Tibial artery (tissue), 4 donors: ENCODE data around the gene MGAT5.

Experiments used
- DNase-seq, 2 donors: peaks; one replicate each; pipeline ENCODE4 v3.0.0-alpha.2; 2019
- H3K27ac ChIP-seq, 2 donors: fragments of 200-600 bp; sonication (generic) in 1 of 2; 1 replicate in 1 of 2; 2 replicates in 1 of 2; pipeline ENCODE4 v1.5.1; 2018 to 2019; ENCODE audit warnings: mild to moderate bottlenecking in 1 of 2
- H3K27me3 ChIP-seq, 2 donors: fragments of 200-600 bp; sonication (generic) in 1 of 2; one replicate each; pipeline versions ENCODE4 v1.5.1 to v1.6.0; 2016 to 2019
- H3K36me3 ChIP-seq, 3 donors: fragments of 200-600 bp; sonication (generic) in 2 of 3; one replicate each; pipeline ENCODE4 v1.5.1; 2016 to 2019; ENCODE audit warnings: mild to moderate bottlenecking in 2 of 3
- H3K4me1 ChIP-seq, 4 donors: fragments of 200-600 bp; sonication (generic) in 2 of 4; 1 replicate in 3 of 4; 2 replicates in 1 of 4; pipeline ENCODE4 v1.5.1; 2016 to 2019
- H3K4me3 ChIP-seq, 2 donors: fragments of 200-600 bp; sonication (generic) in 1 of 2; 1 replicate in 1 of 2; 2 replicates in 1 of 2; pipeline ENCODE4 v1.5.1; 2018 to 2019; ENCODE audit warnings: mild to moderate bottlenecking in 2 of 2
- H3K9me3 ChIP-seq, 3 donors: fragments of 200-600 bp; sonication (generic) in 1 of 3; one replicate each; pipeline ENCODE4 v1.5.1; 2016 to 2019
- intact Hi-C: fragments of 100-400 bp; cut with DNase I; formaldehyde crosslinking; loops from one replicate; pipeline ENCODE4 v1.15.0; 2023; ENCODE audit warnings: low total_unique reads
- TF ChIP-seq, protein P1 (sequence below), 2 experiments: fragments of 200-600 bp in 1 of 2; fragments of 450-650 bp in 1 of 2; IDR thresholded peaks; one replicate each; pipeline ENCODE4 v1.5.1; 2017 to 2019; ENCODE audit warnings: antibody characterized with exemption in 2 of 2, mild to moderate bottlenecking in 1 of 2, moderate library complexity in 1 of 2

The MGAT5 gene

DNA sequence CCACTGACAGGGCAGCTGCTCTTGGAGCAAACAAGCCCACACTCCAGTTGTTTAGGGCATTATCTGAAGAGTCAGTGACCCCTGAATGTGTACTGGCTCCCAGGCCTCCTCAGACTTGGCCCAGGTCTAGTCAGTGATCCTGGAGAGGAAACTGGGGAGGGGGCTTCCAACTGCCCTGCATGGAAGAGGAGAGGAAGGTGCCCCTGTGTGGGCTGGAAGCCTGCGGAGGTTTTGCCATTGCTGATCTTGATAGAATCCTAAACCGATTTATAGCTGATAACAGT is 197.4 kb downstream of the MGAT5 start:
- intact Hi-C loops: no loop called here
- TF ChIP-seq, protein P1, sequence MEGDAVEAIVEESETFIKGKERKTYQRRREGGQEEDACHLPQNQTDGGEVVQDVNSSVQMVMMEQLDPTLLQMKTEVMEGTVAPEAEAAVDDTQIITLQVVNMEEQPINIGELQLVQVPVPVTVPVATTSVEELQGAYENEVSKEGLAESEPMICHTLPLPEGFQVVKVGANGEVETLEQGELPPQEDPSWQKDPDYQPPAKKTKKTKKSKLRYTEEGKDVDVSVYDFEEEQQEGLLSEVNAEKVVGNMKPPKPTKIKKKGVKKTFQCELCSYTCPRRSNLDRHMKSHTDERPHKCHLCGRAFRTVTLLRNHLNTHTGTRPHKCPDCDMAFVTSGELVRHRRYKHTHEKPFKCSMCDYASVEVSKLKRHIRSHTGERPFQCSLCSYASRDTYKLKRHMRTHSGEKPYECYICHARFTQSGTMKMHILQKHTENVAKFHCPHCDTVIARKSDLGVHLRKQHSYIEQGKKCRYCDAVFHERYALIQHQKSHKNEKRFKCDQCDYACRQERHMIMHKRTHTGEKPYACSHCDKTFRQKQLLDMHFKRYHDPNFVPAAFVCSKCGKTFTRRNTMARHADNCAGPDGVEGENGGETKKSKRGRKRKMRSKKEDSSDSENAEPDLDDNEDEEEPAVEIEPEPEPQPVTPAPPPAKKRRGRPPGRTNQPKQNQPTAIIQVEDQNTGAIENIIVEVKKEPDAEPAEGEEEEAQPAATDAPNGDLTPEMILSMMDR (IDR thresholded peaks at IDR 0.05): no peak
- Histone ChIP-seq H3K9me3 (no peaks in the 10 kb centered on the region), H3K4me3 (no peak overlapping the region), H3K27me3 (no peaks in the 10 kb centered on the region), H3K27ac (no peak overlapping the region), H3K36me3 (peaks cover 0 to 24% (median 0%) of the 10 kb centered on the region in 3 donors), H3K4me1 (no peaks in the 10 kb centered on the region)
- DNase-seq: peak in 1 of 2 donors; percentile 51

DNA sequence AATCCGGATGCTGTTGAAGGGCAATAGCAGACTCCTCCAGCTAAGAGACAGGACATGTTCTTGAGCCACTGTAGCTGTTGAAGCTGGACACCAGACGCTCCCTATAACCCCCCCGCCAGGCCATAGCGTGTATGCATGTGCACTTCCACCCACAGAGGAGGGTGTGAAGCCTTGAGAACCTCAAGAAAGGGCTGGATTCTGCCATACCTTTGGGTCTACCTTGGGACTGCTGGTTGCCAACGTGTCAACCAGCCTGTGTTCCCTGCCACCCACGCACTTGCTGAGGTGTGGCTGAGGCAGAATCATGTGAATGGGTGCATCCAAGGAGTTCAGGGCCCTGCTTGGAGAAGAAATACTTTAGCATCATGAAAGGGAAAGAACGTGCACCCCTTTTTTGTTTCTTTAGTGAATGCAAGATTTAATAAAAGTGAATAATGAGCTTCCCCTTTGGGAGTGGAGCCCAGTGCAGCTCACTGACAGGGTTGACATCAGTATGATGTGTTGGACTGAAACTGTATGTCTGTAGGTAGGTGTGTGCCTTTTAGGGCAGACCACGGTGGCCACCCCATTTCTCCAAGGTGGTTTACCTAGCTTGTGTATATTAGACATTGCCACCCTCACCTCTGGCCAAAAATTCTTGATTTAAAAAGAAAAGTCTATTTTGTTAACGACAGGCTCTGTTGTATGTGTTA is 198.3 kb downstream of the MGAT5 start:
- DNase-seq: peak in 1 of 2 donors; percentile 38

DNA sequence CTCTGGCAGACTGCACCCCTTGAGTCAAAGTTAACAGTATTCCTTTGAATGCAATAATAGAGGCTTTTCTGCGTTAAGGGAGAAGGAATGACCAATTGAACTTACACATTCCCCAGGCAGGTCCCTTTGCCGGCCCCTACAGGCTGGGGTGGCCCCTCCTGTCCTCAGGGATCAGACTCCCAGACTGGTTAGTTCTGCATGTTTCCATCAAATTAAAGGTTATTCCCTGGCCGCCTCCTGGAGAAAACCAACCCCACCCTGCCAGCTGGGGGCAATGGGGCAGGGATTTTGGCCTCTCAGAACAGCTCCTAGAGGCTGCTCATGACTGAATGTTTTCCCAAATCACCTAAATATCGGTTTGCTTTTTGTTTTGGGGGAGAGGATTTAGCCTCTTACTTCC is 199.6 kb downstream of the MGAT5 start:
- Histone ChIP-seq H3K9me3 (no peaks in the 10 kb centered on the region), H3K4me1 (no peaks in the 10 kb centered on the region), H3K4me3 (no peak overlapping the region), H3K27ac (no peak overlapping the region), H3K27me3 (no peaks in the 10 kb centered on the region), H3K36me3 (peaks cover 0 to 14% (median 0%) of the 10 kb centered on the region in 3 donors)
- intact Hi-C loops: no loop called here
- TF ChIP-seq, protein P1 (IDR thresholded peaks at IDR 0.05): no peak
- DNase-seq: peak in 1 of 2 donors; percentile 60

More for the DNA sequence above, 198.3 kb downstream of the MGAT5 start:
- Histone ChIP-seq H3K36me3 (peaks cover 0 to 19% (median 0%) of the 10 kb centered on the region in 3 donors), H3K27me3 (no peaks in the 10 kb centered on the region), H3K9me3 (no peaks in the 10 kb centered on the region), H3K27ac (no peak overlapping the region), H3K4me3 (no peak overlapping the region), H3K4me1 (no peaks in the 10 kb centered on the region)
- intact Hi-C loops: no loop called here
- TF ChIP-seq, protein P1 (IDR thresholded peaks at IDR 0.05): no peak

DNA sequence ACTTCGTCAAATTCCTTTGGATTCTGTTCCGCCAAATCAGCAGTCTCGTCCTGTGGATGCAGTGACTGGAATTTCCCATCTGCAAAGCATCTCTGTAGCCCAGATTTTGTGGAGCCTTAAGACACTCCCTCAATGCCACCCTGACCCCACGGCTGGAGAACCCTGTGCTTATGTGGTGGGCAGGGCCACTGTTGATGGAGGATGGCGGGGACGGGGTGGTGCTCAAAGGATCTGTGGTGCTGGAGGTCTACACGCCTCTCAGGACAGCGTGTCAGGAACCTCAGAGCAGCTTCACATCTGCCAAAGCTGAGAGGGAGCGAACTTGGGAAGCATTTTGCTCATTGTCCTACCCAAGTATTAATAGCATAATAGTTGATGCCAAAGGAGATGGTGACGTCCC is 200.1 kb downstream of the MGAT5 start:
- Histone ChIP-seq H3K9me3 (no peaks in the 10 kb centered on the region), H3K27ac (no peak overlapping the region), H3K27me3 (no peaks in the 10 kb centered on the region), H3K4me3 (no peak overlapping the region), H3K4me1 (no peaks in the 10 kb centered on the region), H3K36me3 (peaks cover 0 to 9% (median 0%) of the 10 kb centered on the region in 3 donors)
- DNase-seq: peak in 1 of 2 donors; percentile 25
- intact Hi-C loops: no loop called here
- TF ChIP-seq, protein P1 (IDR thresholded peaks at IDR 0.05): no peak

DNA sequence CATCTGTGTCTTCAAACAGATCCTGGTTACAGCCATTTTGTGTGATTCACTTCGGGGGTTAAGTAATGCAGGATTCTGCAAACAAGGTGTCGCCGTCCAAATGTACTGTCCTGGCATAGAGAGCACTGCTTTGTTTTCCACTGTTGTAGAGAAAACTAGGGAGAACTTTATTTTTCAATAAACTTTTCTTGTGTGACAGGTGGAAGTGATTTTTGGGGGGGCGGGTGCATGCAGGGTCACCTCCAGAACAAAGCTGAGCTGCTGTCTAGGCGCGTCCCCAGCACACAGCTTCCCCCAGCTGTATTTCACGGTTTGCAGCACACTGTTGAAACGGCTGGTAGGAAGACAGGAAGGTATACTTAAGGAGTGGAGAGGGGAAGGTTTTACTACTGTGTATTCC is 200.6 kb downstream of the MGAT5 start:
- peak in 1 of 2 donors; percentile 37 for DNase-seq
- Histone ChIP-seq H3K9me3 (no peaks in the 10 kb centered on the region), H3K4me1 (no peaks in the 10 kb centered on the region), H3K27ac (no peak overlapping the region), H3K36me3 (peaks cover 0 to 5% (median 0%) of the 10 kb centered on the region in 3 donors), H3K27me3 (no peaks in the 10 kb centered on the region), H3K4me3 (no peak overlapping the region)
- TF ChIP-seq, protein P1 (IDR thresholded peaks at IDR 0.05): no peak
- intact Hi-C loops: no loop called here
